ENCODE results near the gene TSPAN11. TPM values are rescaled to one million over a fixed set of nuclear protein-coding genes. Genes with fewer than 3 reads are reported as not detected.
A peak's percentile ranks its signal among the peaks of the same experiment; 100 is the strongest.

The TSPAN11 gene
- total RNA-seq, 4 donors from 2014 or later, result 0.64 to 2.8 (median 1.3) TPM

GRCh38 chr12:31005256-31005943 lies 78.9 kb downstream of the TSPAN11 start:
- H3K27ac ChIP-seq, result no peak overlapping the region
- TF ChIP-seq, protein P1, sequence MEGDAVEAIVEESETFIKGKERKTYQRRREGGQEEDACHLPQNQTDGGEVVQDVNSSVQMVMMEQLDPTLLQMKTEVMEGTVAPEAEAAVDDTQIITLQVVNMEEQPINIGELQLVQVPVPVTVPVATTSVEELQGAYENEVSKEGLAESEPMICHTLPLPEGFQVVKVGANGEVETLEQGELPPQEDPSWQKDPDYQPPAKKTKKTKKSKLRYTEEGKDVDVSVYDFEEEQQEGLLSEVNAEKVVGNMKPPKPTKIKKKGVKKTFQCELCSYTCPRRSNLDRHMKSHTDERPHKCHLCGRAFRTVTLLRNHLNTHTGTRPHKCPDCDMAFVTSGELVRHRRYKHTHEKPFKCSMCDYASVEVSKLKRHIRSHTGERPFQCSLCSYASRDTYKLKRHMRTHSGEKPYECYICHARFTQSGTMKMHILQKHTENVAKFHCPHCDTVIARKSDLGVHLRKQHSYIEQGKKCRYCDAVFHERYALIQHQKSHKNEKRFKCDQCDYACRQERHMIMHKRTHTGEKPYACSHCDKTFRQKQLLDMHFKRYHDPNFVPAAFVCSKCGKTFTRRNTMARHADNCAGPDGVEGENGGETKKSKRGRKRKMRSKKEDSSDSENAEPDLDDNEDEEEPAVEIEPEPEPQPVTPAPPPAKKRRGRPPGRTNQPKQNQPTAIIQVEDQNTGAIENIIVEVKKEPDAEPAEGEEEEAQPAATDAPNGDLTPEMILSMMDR (IDR thresholded peaks at IDR 0.05), result no peak
- TF ChIP-seq POLR2AphosphoS5 (IDR thresholded peaks at IDR 0.05) (no peak), EP300 (IDR thresholded peaks at IDR 0.05) (no peak), POLR2A (IDR thresholded peaks at IDR 0.05) (no peak)
- WGBS, result 96% methylated on average over 10 of the region's 15 CpGs

GRCh38 chr12:31005944-31006361 lies 79.4 kb downstream of the TSPAN11 start:
- no peak overlapping the region for H3K27ac ChIP-seq
- TF ChIP-seq POLR2A (IDR thresholded peaks at IDR 0.05), result no peak
- no peak for TF ChIP-seq POLR2AphosphoS5 (IDR thresholded peaks at IDR 0.05)
- TF ChIP-seq, protein P1 (IDR thresholded peaks at IDR 0.05), result no peak
- TF ChIP-seq EP300 (IDR thresholded peaks at IDR 0.05), result no peak
- no peaks in the 10 kb centered on the region for H3K36me3 ChIP-seq
- H3K4me3 ChIP-seq, result no peak overlapping the region
- peak in 1 of 2 donors; percentile 55 for DNase-seq (ENCODE audit: low spot score in 2 of 2)
- peaks cover 5% of the 10 kb centered on the region for H3K4me1 ChIP-seq
- 61% methylated on average over 4 of the region's 4 CpGs for WGBS
- no peaks in the 10 kb centered on the region for H3K9me3 ChIP-seq
- no peaks in the 10 kb centered on the region for H3K27me3 ChIP-seq

More at GRCh38 chr12:31005256-31005943, 78.9 kb downstream of the TSPAN11 start:
- Histone ChIP-seq H3K4me1 (peaks cover 5% of the 10 kb centered on the region), H3K9me3 (no peaks in the 10 kb centered on the region), H3K4me3 (no peak overlapping the region), H3K27me3 (no peaks in the 10 kb centered on the region), H3K36me3 (no peaks in the 10 kb centered on the region)
- peak; percentile 58 to 68 for DNase-seq (ENCODE audit: low spot score in 2 of 2)

GRCh38 chr12:31006416-31007152 lies 80.0 kb downstream of the TSPAN11 start:
- DNase-seq (ENCODE audit: low spot score in 2 of 2), result peak; percentile 11 to 56
- H3K36me3 ChIP-seq, result no peaks in the 10 kb centered on the region
- no peak for TF ChIP-seq POLR2AphosphoS5 (IDR thresholded peaks at IDR 0.05)
- no peak for TF ChIP-seq POLR2A (IDR thresholded peaks at IDR 0.05)
- TF ChIP-seq EP300 (IDR thresholded peaks at IDR 0.05), result no peak
- TF ChIP-seq, protein P1 (IDR thresholded peaks at IDR 0.05), result no peak
- WGBS, result 93% methylated on average over 9 of the region's 9 CpGs
- no peaks in the 10 kb centered on the region for H3K9me3 ChIP-seq
- no peak overlapping the region for H3K4me3 ChIP-seq
- H3K27me3 ChIP-seq, result no peaks in the 10 kb centered on the region
- H3K4me1 ChIP-seq, result peaks cover 5% of the 10 kb centered on the region
- H3K27ac ChIP-seq, result no peak overlapping the region

DNA sequence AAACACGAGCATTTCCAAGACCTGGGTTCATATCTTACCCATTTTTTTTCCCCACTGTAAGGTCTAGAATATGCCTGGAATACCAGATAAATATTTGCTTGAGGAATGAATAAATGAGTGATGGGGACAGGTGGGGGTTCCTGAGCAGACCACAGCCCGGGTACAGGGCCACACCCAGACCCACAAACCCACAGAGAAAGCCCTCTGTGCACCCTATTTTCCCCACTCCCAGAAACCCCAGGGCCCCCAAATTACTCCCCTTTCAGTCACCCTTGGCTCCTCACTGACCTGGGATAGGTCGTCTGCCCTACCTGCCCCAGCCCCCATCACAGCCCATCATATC lies 80.6 kb downstream of the TSPAN11 start:
- Histone ChIP-seq H3K9me3 (no peaks in the 10 kb centered on the region), H3K27me3 (no peaks in the 10 kb centered on the region), H3K4me1 (peaks cover 5% of the 10 kb centered on the region), H3K27ac (no peak overlapping the region), H3K4me3 (no peak overlapping the region), H3K36me3 (no peaks in the 10 kb centered on the region)
- WGBS, result 83% methylated on average over 3 of the region's 3 CpGs
- no peak for TF ChIP-seq EP300 (IDR thresholded peaks at IDR 0.05)
- no peak for TF ChIP-seq POLR2A (IDR thresholded peaks at IDR 0.05)
- TF ChIP-seq, protein P1 (IDR thresholded peaks at IDR 0.05), result no peak
- TF ChIP-seq POLR2AphosphoS5 (IDR thresholded peaks at IDR 0.05), result no peak
- no peak for DNase-seq (ENCODE audit: low spot score in 2 of 2)

GRCh38 chr12:31007636-31008175 lies 81.2 kb downstream of the TSPAN11 start:
- peak in 1 of 2 donors; percentile 59 for DNase-seq (ENCODE audit: low spot score in 2 of 2)
- H3K4me1 ChIP-seq, result peaks cover 5% of the 10 kb centered on the region
- no peaks in the 10 kb centered on the region for H3K27me3 ChIP-seq
- no peak for TF ChIP-seq EP300 (IDR thresholded peaks at IDR 0.05)
- TF ChIP-seq, protein P1 (IDR thresholded peaks at IDR 0.05), result no peak
- TF ChIP-seq POLR2AphosphoS5 (IDR thresholded peaks at IDR 0.05), result no peak
- TF ChIP-seq POLR2A (IDR thresholded peaks at IDR 0.05), result no peak
- H3K4me3 ChIP-seq, result no peak overlapping the region
- H3K36me3 ChIP-seq, result no peaks in the 10 kb centered on the region
- H3K9me3 ChIP-seq, result no peaks in the 10 kb centered on the region
- 75% methylated on average over 5 of the region's 5 CpGs for WGBS
- H3K27ac ChIP-seq, result no peak overlapping the region

All from suprapubic skin (tissue), 4 donors.